Mononuclear cell (primary cell): ENCODE data around the gene DSCAM. TPM values are rescaled to one million over a fixed set of nuclear protein-coding genes. Genes with fewer than 3 reads are reported as not detected.

Source experiments
- H3K27me3 ChIP-seq: 2 replicates; pipeline ENCODE4 v1.6.0; 2011; ENCODE audit warnings: low read length, control low read depth; ENCODE audit not compliant: insufficient read depth
- H3K4me1 ChIP-seq: 2 replicates; pipeline ENCODE4 v1.5.1; 2011; ENCODE audit warnings: mild to moderate bottlenecking, low read length, control low read depth; ENCODE audit not compliant: insufficient read depth
- H3K4me3 ChIP-seq: 2 replicates; pipeline ENCODE4 v1.5.1; 2011; ENCODE audit warnings: mild to moderate bottlenecking, low read length, moderate library complexity
- H3K9me3 ChIP-seq: 2 replicates; pipeline ENCODE4 v1.5.1; 2011; ENCODE audit warnings: low read depth, mild to moderate bottlenecking, control low read depth, low read length
- total RNA-seq: library from RNA; depleted of rRNA; stranded (reverse); fragments of >200 nt; gene quantifications from one replicate; pipeline ENCODE4 v1.2.3, GENCODE V29; 2012

The DSCAM gene
- total RNA-seq, 1 donor: not detected

- Histone ChIP-seq H3K4me3 (no peak overlapping the region), H3K9me3 (no peaks in the 10 kb centered on the region), H3K4me1 (no peaks in the 10 kb centered on the region), H3K27me3 (no peaks in the 10 kb centered on the region)
Observed at GRCh38 chr21:40011371-40011770, 835.6 kb downstream of the DSCAM start.

- Histone ChIP-seq H3K4me1 (no peaks in the 10 kb centered on the region), H3K4me3 (no peak overlapping the region), H3K9me3 (no peaks in the 10 kb centered on the region), H3K27me3 (no peaks in the 10 kb centered on the region)
Observed at GRCh38 chr21:40002978-40003377, 844.0 kb downstream of the DSCAM start.

GRCh38 chr21:39984286-39984991 is 862.5 kb downstream of the DSCAM start:
- Histone ChIP-seq H3K4me1 (no peaks in the 10 kb centered on the region), H3K9me3 (no peaks in the 10 kb centered on the region), H3K4me3 (no peak overlapping the region), H3K27me3 (no peaks in the 10 kb centered on the region)

GRCh38 chr21:39980241-39980820 is 866.6 kb downstream of the DSCAM start:
- H3K9me3 ChIP-seq: no peaks in the 10 kb centered on the region

GRCh38 chr21:39979321-39979720 is 867.6 kb downstream of the DSCAM start:
- H3K4me1 ChIP-seq: no peaks in the 10 kb centered on the region
- no peaks in the 10 kb centered on the region for H3K27me3 ChIP-seq
- no peak overlapping the region for H3K4me3 ChIP-seq
- H3K9me3 ChIP-seq: no peaks in the 10 kb centered on the region

More at GRCh38 chr21:39980241-39980820, 866.6 kb downstream of the DSCAM start:
- Histone ChIP-seq H3K4me3 (no peak overlapping the region), H3K4me1 (no peaks in the 10 kb centered on the region), H3K27me3 (no peaks in the 10 kb centered on the region)

GRCh38 chr21:39976800-39977199 is 870.2 kb downstream of the DSCAM start:
- no peaks in the 10 kb centered on the region for H3K27me3 ChIP-seq
- H3K4me1 ChIP-seq: no peaks in the 10 kb centered on the region
- no peak overlapping the region for H3K4me3 ChIP-seq
- H3K9me3 ChIP-seq: no peaks in the 10 kb centered on the region

GRCh38 chr21:39972976-39973770 is 873.8 kb downstream of the DSCAM start:
- no peaks in the 10 kb centered on the region for H3K27me3 ChIP-seq
- H3K9me3 ChIP-seq: no peaks in the 10 kb centered on the region
- H3K4me1 ChIP-seq: no peaks in the 10 kb centered on the region
- no peak overlapping the region for H3K4me3 ChIP-seq

- no peaks in the 10 kb centered on the region for H3K27me3 ChIP-seq
- no peaks in the 10 kb centered on the region for H3K4me1 ChIP-seq
- no peak overlapping the region for H3K4me3 ChIP-seq
- no peaks in the 10 kb centered on the region for H3K9me3 ChIP-seq
Observed at GRCh38 chr21:39972471-39972870, 874.5 kb downstream of the DSCAM start.

GRCh38 chr21:39971956-39972355 is 875.0 kb downstream of the DSCAM start:
- no peaks in the 10 kb centered on the region for H3K4me1 ChIP-seq
- H3K4me3 ChIP-seq: no peak overlapping the region
- no peaks in the 10 kb centered on the region for H3K27me3 ChIP-seq
- H3K9me3 ChIP-seq: no peaks in the 10 kb centered on the region

- Histone ChIP-seq H3K9me3 (no peaks in the 10 kb centered on the region), H3K27me3 (no peaks in the 10 kb centered on the region), H3K4me3 (no peak overlapping the region), H3K4me1 (no peaks in the 10 kb centered on the region)
Observed at GRCh38 chr21:39969691-39970364, 877.1 kb downstream of the DSCAM start.

- no peaks in the 10 kb centered on the region for H3K9me3 ChIP-seq
- no peak overlapping the region for H3K4me3 ChIP-seq
- no peaks in the 10 kb centered on the region for H3K27me3 ChIP-seq
- H3K4me1 ChIP-seq: no peaks in the 10 kb centered on the region
Observed at GRCh38 chr21:39968010-39968409, 878.9 kb downstream of the DSCAM start.

GRCh38 chr21:39966786-39967185 is 880.2 kb downstream of the DSCAM start:
- no peaks in the 10 kb centered on the region for H3K27me3 ChIP-seq
- H3K4me3 ChIP-seq: no peak overlapping the region
- no peaks in the 10 kb centered on the region for H3K9me3 ChIP-seq
- no peaks in the 10 kb centered on the region for H3K4me1 ChIP-seq

GRCh38 chr21:39965026-39965425 is 881.9 kb downstream of the DSCAM start:
- Histone ChIP-seq H3K27me3 (no peaks in the 10 kb centered on the region), H3K4me3 (no peak overlapping the region)

GRCh38 chr21:39961251-39961650 is 885.7 kb downstream of the DSCAM start:
- no peaks in the 10 kb centered on the region for H3K27me3 ChIP-seq

More at GRCh38 chr21:39965026-39965425, 881.9 kb downstream of the DSCAM start:
- Histone ChIP-seq H3K4me1 (no peaks in the 10 kb centered on the region), H3K9me3 (peaks cover 4% of the 10 kb centered on the region)

More at GRCh38 chr21:39961251-39961650, 885.7 kb downstream of the DSCAM start:
- Histone ChIP-seq H3K9me3 (peaks cover 4% of the 10 kb centered on the region), H3K4me3 (no peak overlapping the region), H3K4me1 (no peaks in the 10 kb centered on the region)
